ENCODE results near the gene PTPRG.

DNA sequence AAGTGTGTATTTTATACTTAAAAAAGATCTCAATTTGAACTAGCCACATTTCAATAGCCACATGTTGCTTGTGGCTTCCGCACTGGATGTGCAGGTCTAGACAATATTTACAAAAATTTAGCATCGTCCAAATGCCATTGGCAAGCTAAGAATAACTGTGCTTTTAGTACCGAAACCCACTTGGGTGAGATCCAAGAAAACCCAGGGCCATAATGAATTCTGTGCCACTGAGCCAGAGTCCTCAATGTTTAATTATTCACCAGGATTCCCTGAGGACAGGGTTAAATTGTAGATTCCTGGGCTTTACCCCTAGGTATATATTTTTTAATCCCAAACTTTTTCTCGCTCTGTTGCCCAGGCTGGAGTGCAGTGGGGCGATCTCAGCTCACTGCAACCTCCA lies 22.9 kb upstream of the PTPRG start:
- TF ChIP-seq, protein P1, sequence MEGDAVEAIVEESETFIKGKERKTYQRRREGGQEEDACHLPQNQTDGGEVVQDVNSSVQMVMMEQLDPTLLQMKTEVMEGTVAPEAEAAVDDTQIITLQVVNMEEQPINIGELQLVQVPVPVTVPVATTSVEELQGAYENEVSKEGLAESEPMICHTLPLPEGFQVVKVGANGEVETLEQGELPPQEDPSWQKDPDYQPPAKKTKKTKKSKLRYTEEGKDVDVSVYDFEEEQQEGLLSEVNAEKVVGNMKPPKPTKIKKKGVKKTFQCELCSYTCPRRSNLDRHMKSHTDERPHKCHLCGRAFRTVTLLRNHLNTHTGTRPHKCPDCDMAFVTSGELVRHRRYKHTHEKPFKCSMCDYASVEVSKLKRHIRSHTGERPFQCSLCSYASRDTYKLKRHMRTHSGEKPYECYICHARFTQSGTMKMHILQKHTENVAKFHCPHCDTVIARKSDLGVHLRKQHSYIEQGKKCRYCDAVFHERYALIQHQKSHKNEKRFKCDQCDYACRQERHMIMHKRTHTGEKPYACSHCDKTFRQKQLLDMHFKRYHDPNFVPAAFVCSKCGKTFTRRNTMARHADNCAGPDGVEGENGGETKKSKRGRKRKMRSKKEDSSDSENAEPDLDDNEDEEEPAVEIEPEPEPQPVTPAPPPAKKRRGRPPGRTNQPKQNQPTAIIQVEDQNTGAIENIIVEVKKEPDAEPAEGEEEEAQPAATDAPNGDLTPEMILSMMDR (IDR thresholded peaks at IDR 0.05; ENCODE audit: low read depth, low read length), result no peak
- TF ChIP-seq EZH2phosphoT487 (IDR thresholded peaks at IDR 0.05; ENCODE audit: low read depth), result no peak

Data from OCI-LY3 (cell line).